Activated CD4-positive, alpha-beta T cell treated with anti-CD3 and anti-CD28 coated beads, Interleukin-2, amount 10 ng/mL, durations not matched to agents 7 days and 5 days (primary cell): ENCODE measurements around the gene LUZP2. TPM values are rescaled to one million over a fixed set of nuclear protein-coding genes. Genes with fewer than 3 reads are reported as not detected.

Experiments
- CTCF ChIA-PET: fragments of 350-600 bp; sonication (Branson Sonifier 250); formaldehyde crosslinking; loops from one replicate; lab custom pipeline; 2021; ENCODE audit warnings: antibody characterized with exemption; lab: Charles Lee
- POLR2A ChIA-PET: fragments of 350-600 bp; sonication (Branson Sonifier 250); formaldehyde crosslinking; loops from one replicate; lab custom pipeline; 2021; ENCODE audit warnings: antibody characterized with exemption; lab: Charles Lee
- DNase-seq: peaks from one replicate; pipeline ENCODE4 v3.0.0-alpha.2; 2020
- H3K27ac Mint-ChIP-seq: one replicate; pipeline ENCODE4 v1.8.0; 2021; ENCODE audit warnings: mild to moderate bottlenecking, moderate library complexity, mixed read lengths
- H3K27me3 Mint-ChIP-seq: one replicate; pipeline ENCODE4 v1.8.0; 2021; ENCODE audit warnings: mixed read lengths
- H3K36me3 Mint-ChIP-seq: one replicate; pipeline ENCODE4 v1.8.0; 2021; ENCODE audit warnings: low read depth, mixed read lengths
- H3K4me1 Mint-ChIP-seq: one replicate; pipeline ENCODE4 v1.8.0; 2021; ENCODE audit warnings: mixed read lengths
- H3K4me3 Mint-ChIP-seq: one replicate; pipeline ENCODE4 v1.8.0; 2021; ENCODE audit warnings: mild to moderate bottlenecking, moderate library complexity, mixed read lengths
- H3K9me3 Mint-ChIP-seq: one replicate; pipeline ENCODE4 v1.8.0; 2021; ENCODE audit warnings: mixed read lengths
- total RNA-seq, 2 experiments: library from RNA; stranded (reverse); gene quantifications; one replicate each; pipeline ENCODE4 v1.2.3, GENCODE V29; 2021

LUZP2 gene
- total RNA-seq, 2 experiments from 2014 or later = not detected

GRCh38 chr11:24514219-24514594, 17.4 kb downstream of the LUZP2 start:
- Mint-ChIP-seq H3K9me3 (peaks cover 2% of the 10 kb centered on the region), H3K27me3 (no peaks in the 10 kb centered on the region), H3K4me3 (no peak overlapping the region), H3K4me1 (no peaks in the 10 kb centered on the region), H3K27ac (no peak overlapping the region), H3K36me3 (no peaks in the 10 kb centered on the region)
- DNase-seq = no peak
- ChIA-PET CTCF (no interaction called here), POLR2A (no interaction called here)

- CTCF ChIA-PET = interaction anchor here (0.5 kb wide), 1 partner anchor 1542 kb away, joined by 3 read pairs; no protein-coding TSS in a partner anchor
- Mint-ChIP-seq H3K4me1 (no peaks in the 10 kb centered on the region), H3K9me3 (peaks cover 2% of the 10 kb centered on the region), H3K27ac (no peak overlapping the region), H3K4me3 (no peak overlapping the region), H3K27me3 (no peaks in the 10 kb centered on the region), H3K36me3 (no peaks in the 10 kb centered on the region)
- POLR2A ChIA-PET = no interaction called here
- no peak for DNase-seq
Measured at GRCh38 chr11:24515632-24516031, 18.8 kb downstream of the LUZP2 start.

- ChIA-PET POLR2A (no interaction called here), CTCF (no interaction called here)
- H3K4me3 Mint-ChIP-seq = no peak overlapping the region
- no peaks in the 10 kb centered on the region for H3K36me3 Mint-ChIP-seq
- peaks cover 2% of the 10 kb centered on the region for H3K9me3 Mint-ChIP-seq
- no peak overlapping the region for H3K27ac Mint-ChIP-seq
- H3K4me1 Mint-ChIP-seq = no peaks in the 10 kb centered on the region
- no peak for DNase-seq
- no peaks in the 10 kb centered on the region for H3K27me3 Mint-ChIP-seq
Measured at GRCh38 chr11:24516638-24517037, 19.8 kb downstream of the LUZP2 start.

- no peak overlapping the region for H3K4me3 Mint-ChIP-seq
- H3K9me3 Mint-ChIP-seq = no peaks in the 10 kb centered on the region
- CTCF ChIA-PET = no interaction called here
- H3K27ac Mint-ChIP-seq = no peak overlapping the region
- no peak for DNase-seq
- no peaks in the 10 kb centered on the region for H3K27me3 Mint-ChIP-seq
- H3K36me3 Mint-ChIP-seq = no peaks in the 10 kb centered on the region
- H3K4me1 Mint-ChIP-seq = no peaks in the 10 kb centered on the region
- POLR2A ChIA-PET = no interaction called here
Measured at GRCh38 chr11:24521601-24522000, 24.7 kb downstream of the LUZP2 start.

GRCh38 chr11:24524156-24524555, 27.3 kb downstream of the LUZP2 start:
- Mint-ChIP-seq H3K27me3 (no peaks in the 10 kb centered on the region), H3K4me1 (no peaks in the 10 kb centered on the region), H3K9me3 (no peaks in the 10 kb centered on the region), H3K4me3 (no peak overlapping the region), H3K27ac (no peak overlapping the region), H3K36me3 (no peaks in the 10 kb centered on the region)
- ChIA-PET POLR2A (no interaction called here), CTCF (no interaction called here)
- DNase-seq = no peak

GRCh38 chr11:24531528-24531927, 34.7 kb downstream of the LUZP2 start:
- Mint-ChIP-seq H3K4me3 (no peak overlapping the region), H3K27ac (no peak overlapping the region), H3K4me1 (no peaks in the 10 kb centered on the region), H3K9me3 (no peaks in the 10 kb centered on the region), H3K36me3 (no peaks in the 10 kb centered on the region), H3K27me3 (no peaks in the 10 kb centered on the region)
- no peak for DNase-seq
- ChIA-PET POLR2A (no interaction called here), CTCF (no interaction called here)

GRCh38 chr11:24543771-24544170, 46.9 kb downstream of the LUZP2 start:
- H3K9me3 Mint-ChIP-seq = peaks cover 10% of the 10 kb centered on the region
- no peak overlapping the region for H3K27ac Mint-ChIP-seq
- CTCF ChIA-PET = no interaction called here
- no peak overlapping the region for H3K4me3 Mint-ChIP-seq
- H3K36me3 Mint-ChIP-seq = no peaks in the 10 kb centered on the region
- no peak for DNase-seq
- H3K27me3 Mint-ChIP-seq = no peaks in the 10 kb centered on the region
- H3K4me1 Mint-ChIP-seq = no peaks in the 10 kb centered on the region
- POLR2A ChIA-PET = no interaction called here

GRCh38 chr11:24556693-24557092, 59.8 kb downstream of the LUZP2 start:
- ChIA-PET CTCF (no interaction called here), POLR2A (no interaction called here)
- Mint-ChIP-seq H3K27me3 (no peaks in the 10 kb centered on the region), H3K4me3 (no peak overlapping the region), H3K4me1 (no peaks in the 10 kb centered on the region), H3K9me3 (no peaks in the 10 kb centered on the region), H3K36me3 (no peaks in the 10 kb centered on the region), H3K27ac (no peak overlapping the region)
- DNase-seq = no peak

- H3K36me3 Mint-ChIP-seq = no peaks in the 10 kb centered on the region
- H3K4me1 Mint-ChIP-seq = no peaks in the 10 kb centered on the region
- H3K27me3 Mint-ChIP-seq = no peaks in the 10 kb centered on the region
- H3K27ac Mint-ChIP-seq = no peak overlapping the region
- H3K9me3 Mint-ChIP-seq = no peaks in the 10 kb centered on the region
- ChIA-PET POLR2A (no interaction called here), CTCF (no interaction called here)
- DNase-seq = no peak
- no peak overlapping the region for H3K4me3 Mint-ChIP-seq
Measured at GRCh38 chr11:24559315-24559714, 62.5 kb downstream of the LUZP2 start.

GRCh38 chr11:24560324-24560723, 63.5 kb downstream of the LUZP2 start:
- H3K9me3 Mint-ChIP-seq = no peaks in the 10 kb centered on the region
- CTCF ChIA-PET = no interaction called here

GRCh38 chr11:24567380-24567779, 70.5 kb downstream of the LUZP2 start:
- CTCF ChIA-PET = no interaction called here
- Mint-ChIP-seq H3K36me3 (no peaks in the 10 kb centered on the region), H3K4me1 (no peaks in the 10 kb centered on the region), H3K9me3 (no peaks in the 10 kb centered on the region), H3K4me3 (no peak overlapping the region), H3K27me3 (no peaks in the 10 kb centered on the region), H3K27ac (no peak overlapping the region)
- no peak for DNase-seq
- POLR2A ChIA-PET = no interaction called here

More at GRCh38 chr11:24560324-24560723, 63.5 kb downstream of the LUZP2 start:
- no peak overlapping the region for H3K27ac Mint-ChIP-seq
- no peak overlapping the region for H3K4me3 Mint-ChIP-seq
- no peaks in the 10 kb centered on the region for H3K36me3 Mint-ChIP-seq
- H3K27me3 Mint-ChIP-seq = no peaks in the 10 kb centered on the region
- POLR2A ChIA-PET = no interaction called here
- no peaks in the 10 kb centered on the region for H3K4me1 Mint-ChIP-seq
- no peak for DNase-seq

GRCh38 chr11:24572376-24572775, 75.5 kb downstream of the LUZP2 start:
- CTCF ChIA-PET = no interaction called here
- no peak overlapping the region for H3K27ac Mint-ChIP-seq

GRCh38 chr11:24574461-24574860, 77.6 kb downstream of the LUZP2 start:
- no peaks in the 10 kb centered on the region for H3K36me3 Mint-ChIP-seq
- H3K4me3 Mint-ChIP-seq = no peak overlapping the region

More at GRCh38 chr11:24572376-24572775, 75.5 kb downstream of the LUZP2 start:
- Mint-ChIP-seq H3K36me3 (no peaks in the 10 kb centered on the region), H3K4me1 (no peaks in the 10 kb centered on the region), H3K4me3 (no peak overlapping the region), H3K27me3 (no peaks in the 10 kb centered on the region), H3K9me3 (no peaks in the 10 kb centered on the region)
- no peak for DNase-seq
- POLR2A ChIA-PET = no interaction called here

GRCh38 chr11:24575392-24575791, 78.5 kb downstream of the LUZP2 start:
- ChIA-PET CTCF (no interaction called here), POLR2A (no interaction called here)
- no peaks in the 10 kb centered on the region for H3K9me3 Mint-ChIP-seq
- no peak for DNase-seq
- H3K36me3 Mint-ChIP-seq = no peaks in the 10 kb centered on the region
- H3K4me3 Mint-ChIP-seq = no peak overlapping the region
- no peak overlapping the region for H3K27ac Mint-ChIP-seq
- H3K4me1 Mint-ChIP-seq = no peaks in the 10 kb centered on the region
- no peaks in the 10 kb centered on the region for H3K27me3 Mint-ChIP-seq

More at GRCh38 chr11:24574461-24574860, 77.6 kb downstream of the LUZP2 start:
- H3K27me3 Mint-ChIP-seq = no peaks in the 10 kb centered on the region
- H3K9me3 Mint-ChIP-seq = no peaks in the 10 kb centered on the region
- no peaks in the 10 kb centered on the region for H3K4me1 Mint-ChIP-seq
- no peak for DNase-seq
- ChIA-PET CTCF (no interaction called here), POLR2A (no interaction called here)
- no peak overlapping the region for H3K27ac Mint-ChIP-seq
